NB4 (cell line): ENCODE measurements around the gene PPP2R5B.

Experiments
- CTCF ChIP-seq: IDR thresholded peaks from one replicate; pipeline ENCODE4 v1.5.1; 2012; ENCODE audit warnings: low read depth, low read length
- MAX ChIP-seq: IDR thresholded peaks from 2 replicates; pipeline ENCODE4 v1.6.1; 2011; ENCODE audit warnings: low read depth, low read length
- POLR2A ChIP-seq: IDR thresholded peaks from 2 replicates; pipeline ENCODE4 v1.6.1; 2011; ENCODE audit warnings: mild to moderate bottlenecking; ENCODE audit not compliant: insufficient read length; ENCODE audit errors: extremely low read depth

- TF ChIP-seq CTCF (no peak), MAX (no peak), POLR2A (no peak)
Observed at GRCh38 chr11:64974124-64974523, 49.6 kb downstream of the PPP2R5B start.
